Muscle layer of duodenum (tissue), 2 donors: ENCODE measurements around the gene STAM2.
"Not testable (repeated sequence)": the region's sequence is repeated elsewhere in the genome, so short reads cannot be mapped to it uniquely, and the experiment has no call there.

Experiments used
- H3K27ac ChIP-seq: one replicate; pipeline ENCODE4 v1.7.0; 2013; ENCODE audit warnings: mild to moderate bottlenecking, low read length
- H3K27me3 ChIP-seq: one replicate; pipeline ENCODE4 v1.7.0; 2013; ENCODE audit warnings: low read depth, mild to moderate bottlenecking, control low read depth, low read length
- H3K36me3 ChIP-seq, 2 donors: one replicate each; pipeline ENCODE4 v1.7.0; 2013; ENCODE audit warnings: low read length in 2 of 2, control low read depth in 1 of 2, mild to moderate bottlenecking in 1 of 2; ENCODE audit not compliant: insufficient read depth in 2 of 2, control insufficient read depth in 1 of 2
- H3K4me1 ChIP-seq, 2 donors: one replicate each; pipeline ENCODE4 v1.7.0; 2013; ENCODE audit warnings: low read length in 2 of 2, mild to moderate bottlenecking in 2 of 2, control low read depth in 1 of 2, moderate library complexity in 1 of 2; ENCODE audit not compliant: insufficient read depth in 2 of 2, control insufficient read depth in 1 of 2
- H3K4me3 ChIP-seq, 2 donors: one replicate each; pipeline ENCODE4 v1.7.0; 2013; ENCODE audit warnings: low read length in 2 of 2, low read depth in 1 of 2, mild to moderate bottlenecking in 1 of 2
- H3K9me3 ChIP-seq, 2 donors: one replicate each; pipeline ENCODE4 v1.7.0; 2013; ENCODE audit warnings: low read length in 2 of 2, control low read depth in 1 of 2, mild to moderate bottlenecking in 1 of 2; ENCODE audit not compliant: control insufficient read depth in 1 of 2
- donor health status: healthy.

STAM2 gene

GRCh38 chr2:152154462-152154861 is 21.1 kb downstream of the STAM2 start:
- no peaks in the 10 kb centered on the region for H3K9me3 ChIP-seq
- H3K36me3 ChIP-seq = no peaks in the 10 kb centered on the region
- H3K4me3 ChIP-seq = no peak overlapping the region
- H3K27ac ChIP-seq = no peak overlapping the region
- H3K4me1 ChIP-seq = peaks cover 0 to 5% of the 10 kb centered on the region in 2 donors
- no peaks in the 10 kb centered on the region for H3K27me3 ChIP-seq

GRCh38 chr2:152134488-152135280 is 40.9 kb downstream of the STAM2 start:
- no peak overlapping the region for H3K4me3 ChIP-seq
- no peaks in the 10 kb centered on the region for H3K4me1 ChIP-seq
- no peaks in the 10 kb centered on the region for H3K27me3 ChIP-seq
- H3K9me3 ChIP-seq = no peaks in the 10 kb centered on the region
- H3K27ac ChIP-seq = no peak overlapping the region
- peaks cover 0 to 11% of the 10 kb centered on the region in 2 donors for H3K36me3 ChIP-seq

- no peaks in the 10 kb centered on the region for H3K9me3 ChIP-seq
- no peaks in the 10 kb centered on the region for H3K4me1 ChIP-seq
- H3K36me3 ChIP-seq = peaks cover 0 to 15% of the 10 kb centered on the region in 2 donors
- H3K27me3 ChIP-seq = no peaks in the 10 kb centered on the region
- no peak overlapping the region for H3K4me3 ChIP-seq
- no peak overlapping the region for H3K27ac ChIP-seq
Measured at GRCh38 chr2:152132306-152132705, 43.3 kb downstream of the STAM2 start.

GRCh38 chr2:152127628-152128027 is 47.9 kb downstream of the STAM2 start:
- H3K9me3 ChIP-seq = no peaks in the 10 kb centered on the region
- H3K27me3 ChIP-seq = no peaks in the 10 kb centered on the region
- H3K4me1 ChIP-seq = no peaks in the 10 kb centered on the region
- no peak overlapping the region for H3K4me3 ChIP-seq
- no peak overlapping the region for H3K27ac ChIP-seq
- peaks cover 11 to 35% of the 10 kb centered on the region in 2 donors for H3K36me3 ChIP-seq

- no peaks in the 10 kb centered on the region for H3K9me3 ChIP-seq
- no peak overlapping the region for H3K4me3 ChIP-seq
- no peak overlapping the region for H3K27ac ChIP-seq
- peaks cover 11 to 35% of the 10 kb centered on the region in 2 donors for H3K36me3 ChIP-seq
- H3K4me1 ChIP-seq = no peaks in the 10 kb centered on the region
- no peaks in the 10 kb centered on the region for H3K27me3 ChIP-seq
Measured at GRCh38 chr2:152126664-152127063, 48.9 kb downstream of the STAM2 start.

GRCh38 chr2:152122161-152122560 is 53.4 kb downstream of the STAM2 start:
- Histone ChIP-seq H3K27ac (no peak overlapping the region), H3K9me3 (no peaks in the 10 kb centered on the region), H3K27me3 (no peaks in the 10 kb centered on the region), H3K4me1 (no peaks in the 10 kb centered on the region), H3K36me3 (peaks cover 20 to 28% of the 10 kb centered on the region in 2 donors), H3K4me3 (no peak overlapping the region)

GRCh38 chr2:152120430-152120829 is 55.1 kb downstream of the STAM2 start:
- H3K27ac ChIP-seq = no peak overlapping the region
- no peaks in the 10 kb centered on the region for H3K27me3 ChIP-seq
- H3K36me3 ChIP-seq = peaks cover 18 to 26% of the 10 kb centered on the region in 2 donors
- no peak overlapping the region for H3K4me3 ChIP-seq
- no peaks in the 10 kb centered on the region for H3K4me1 ChIP-seq
- H3K9me3 ChIP-seq = no peaks in the 10 kb centered on the region

GRCh38 chr2:152115952-152116351 is 59.6 kb downstream of the STAM2 start:
- H3K4me1 ChIP-seq = no peaks in the 10 kb centered on the region
- no peaks in the 10 kb centered on the region for H3K9me3 ChIP-seq
- no peak overlapping the region for H3K27ac ChIP-seq
- H3K4me3 ChIP-seq = no peak overlapping the region
- peaks cover 8 to 9% of the 10 kb centered on the region in 2 donors for H3K36me3 ChIP-seq
- H3K27me3 ChIP-seq = no peaks in the 10 kb centered on the region

- H3K4me3 ChIP-seq = no peak overlapping the region
- no peaks in the 10 kb centered on the region for H3K27me3 ChIP-seq
- no peaks in the 10 kb centered on the region for H3K9me3 ChIP-seq
- H3K4me1 ChIP-seq = no peaks in the 10 kb centered on the region
- no peak overlapping the region for H3K27ac ChIP-seq
- H3K36me3 ChIP-seq = peaks cover 3 to 6% of the 10 kb centered on the region in 2 donors
Measured at GRCh38 chr2:152114366-152114765, 61.2 kb downstream of the STAM2 start.

GRCh38 chr2:152107140-152107539 is 68.4 kb downstream of the STAM2 start:
- H3K4me3 ChIP-seq, H3K36me3 ChIP-seq, H3K9me3 ChIP-seq, H3K27ac ChIP-seq, H3K27me3 ChIP-seq, H3K4me1 ChIP-seq: not testable (repeated sequence)

- Histone ChIP-seq H3K27ac (no peak overlapping the region), H3K4me1 (no peaks in the 10 kb centered on the region), H3K9me3 (no peaks in the 10 kb centered on the region), H3K36me3 (no peaks in the 10 kb centered on the region), H3K4me3 (no peak overlapping the region), H3K27me3 (no peaks in the 10 kb centered on the region)
Measured at GRCh38 chr2:152106464-152106863, 69.1 kb downstream of the STAM2 start.

- no peaks in the 10 kb centered on the region for H3K9me3 ChIP-seq
- H3K4me3 ChIP-seq = no peak overlapping the region
- H3K27ac ChIP-seq = no peak overlapping the region
- peaks cover 4 to 9% of the 10 kb centered on the region in 2 donors for H3K4me1 ChIP-seq
- no peaks in the 10 kb centered on the region for H3K36me3 ChIP-seq
- peaks cover 19% of the 10 kb centered on the region for H3K27me3 ChIP-seq
Measured at GRCh38 chr2:152103271-152103670, 72.3 kb downstream of the STAM2 start.
